Left lung (tissue), 10 donors: ENCODE data around the gene NDUFS4. TPM values are rescaled to one million over a fixed set of nuclear protein-coding genes. Genes with fewer than 3 reads are reported as not detected.

Experiments used
- ATAC-seq: fragments of 200-7000 bp; cut with Tn5 transposase; one replicate; pipeline ENCODE4 v1.9.1; 2020; ENCODE audit warnings: moderate library complexity
- DNase-seq, 4 donors: peaks; one replicate each; pipeline ENCODE4 v3.0.0-alpha.2; 2013 to 2020
- H3K27ac ChIP-seq, 2 donors: fragments of 200-600 bp; sonication (generic) in 1 of 2; one replicate each; pipeline versions ENCODE4 v1.5.0 to v1.8.0; 2020 to 2021
- H3K27me3 ChIP-seq, 2 donors: fragments of 200-600 bp; sonication (generic) in 1 of 2; one replicate each; pipeline versions ENCODE4 v1.5.0 to v1.8.0; 2020 to 2021
- H3K36me3 ChIP-seq, 2 donors: fragments of 200-600 bp; sonication (generic) in 1 of 2; one replicate each; pipeline versions ENCODE4 v1.5.0 to v1.8.0; 2020 to 2021
- H3K4me1 ChIP-seq, 2 donors: fragments of 200-600 bp; one replicate each; pipeline ENCODE4 v1.8.0; 2021
- H3K4me3 ChIP-seq, 2 donors: fragments of 200-600 bp; sonication (generic) in 1 of 2; one replicate each; pipeline versions ENCODE4 v1.5.0 to v1.8.0; 2020 to 2021; ENCODE audit warnings: mild to moderate bottlenecking in 1 of 2
- H3K9me3 ChIP-seq, 2 donors: fragments of 200-600 bp; sonication (generic) in 1 of 2; one replicate each; pipeline versions ENCODE4 v1.5.0 to v1.8.0; 2020 to 2021
- intact Hi-C, 2 donors: fragments of 100-400 bp; cut with DNase I; formaldehyde crosslinking; loops; one replicate each; pipeline versions ENCODE4 v1.11.2 to v1.14.2; 2022
- polyA plus RNA-seq, 6 donors: library from polyadenylated mRNA; unstranded; fragments of 120-200 nt; gene quantifications; one replicate each; pipeline ENCODE4 v1.2.1, GENCODE V29; 2013; ENCODE audit not compliant: insufficient read length in 6 of 6
- total RNA-seq, 2 donors: library from RNA; stranded (reverse); fragmentation: NEBNext Ultra II Directional; extraction: Animal tissue kit (Norgen Biotek cat#: 25700); gene quantifications; one replicate each; pipeline ENCODE4 v1.2.1, GENCODE V29; 2021
- TF ChIP-seq, protein P1 (sequence below), 2 donors: fragments of 200-600 bp; sonication (generic) in 1 of 2; IDR thresholded peaks; one replicate each; pipeline versions ENCODE4 v1.5.0 to v1.8.0; 2021; ENCODE audit warnings: antibody characterized with exemption in 2 of 2
- donor health status: DM: no; HTN: yes; CAD: no.
- donor health status: DM: no; HTN: no; CAD: no.

Gene NDUFS4
- total and polyA plus RNA-seq, 8 donors, result 52.3 to 109 (median 97.8) TPM

GRCh38 chr5:53568871-53569270 lies 8.4 kb downstream of the NDUFS4 start:
- H3K4me1 ChIP-seq, result peaks cover 0 to 16% of the 10 kb centered on the region in 2 donors
- ATAC-seq, result no peak
- intact Hi-C loops, result no loop called here
- peak overlapping the region in 1 of 2 donors; percentile 10 for H3K27ac ChIP-seq
- no peaks in the 10 kb centered on the region for H3K36me3 ChIP-seq
- TF ChIP-seq, protein P1, sequence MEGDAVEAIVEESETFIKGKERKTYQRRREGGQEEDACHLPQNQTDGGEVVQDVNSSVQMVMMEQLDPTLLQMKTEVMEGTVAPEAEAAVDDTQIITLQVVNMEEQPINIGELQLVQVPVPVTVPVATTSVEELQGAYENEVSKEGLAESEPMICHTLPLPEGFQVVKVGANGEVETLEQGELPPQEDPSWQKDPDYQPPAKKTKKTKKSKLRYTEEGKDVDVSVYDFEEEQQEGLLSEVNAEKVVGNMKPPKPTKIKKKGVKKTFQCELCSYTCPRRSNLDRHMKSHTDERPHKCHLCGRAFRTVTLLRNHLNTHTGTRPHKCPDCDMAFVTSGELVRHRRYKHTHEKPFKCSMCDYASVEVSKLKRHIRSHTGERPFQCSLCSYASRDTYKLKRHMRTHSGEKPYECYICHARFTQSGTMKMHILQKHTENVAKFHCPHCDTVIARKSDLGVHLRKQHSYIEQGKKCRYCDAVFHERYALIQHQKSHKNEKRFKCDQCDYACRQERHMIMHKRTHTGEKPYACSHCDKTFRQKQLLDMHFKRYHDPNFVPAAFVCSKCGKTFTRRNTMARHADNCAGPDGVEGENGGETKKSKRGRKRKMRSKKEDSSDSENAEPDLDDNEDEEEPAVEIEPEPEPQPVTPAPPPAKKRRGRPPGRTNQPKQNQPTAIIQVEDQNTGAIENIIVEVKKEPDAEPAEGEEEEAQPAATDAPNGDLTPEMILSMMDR (IDR thresholded peaks at IDR 0.05), result no peak
- H3K27me3 ChIP-seq, result no peaks in the 10 kb centered on the region
- peak in 1 of 4 donors; percentile 5 for DNase-seq
- no peak overlapping the region for H3K4me3 ChIP-seq
- no peaks in the 10 kb centered on the region for H3K9me3 ChIP-seq

DNA sequence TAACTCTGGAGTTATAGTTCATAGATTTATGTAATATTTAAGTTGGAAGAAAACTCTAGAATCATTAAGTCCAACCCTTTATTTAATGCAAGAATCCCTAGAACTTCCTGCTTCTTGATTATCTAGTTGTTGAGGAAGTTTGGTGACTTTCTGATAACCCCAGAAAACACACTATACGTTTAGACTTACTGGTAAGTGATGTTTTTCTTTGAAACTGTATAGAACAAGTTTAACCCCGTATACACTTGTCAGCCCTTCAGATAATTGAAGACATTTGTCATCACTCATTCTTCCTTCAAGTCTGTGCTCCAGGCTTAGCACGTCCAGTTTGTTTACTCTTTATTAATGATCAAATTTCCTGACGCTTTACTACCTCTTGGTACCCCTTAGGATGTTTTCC lies 9.0 kb downstream of the NDUFS4 start:
- Histone ChIP-seq H3K27ac (peak overlapping the region in 1 of 2 donors; percentile 10), H3K36me3 (no peaks in the 10 kb centered on the region), H3K4me3 (no peak overlapping the region), H3K4me1 (peaks cover 0 to 11% of the 10 kb centered on the region in 2 donors), H3K9me3 (no peaks in the 10 kb centered on the region), H3K27me3 (no peaks in the 10 kb centered on the region)
- TF ChIP-seq, protein P1 (IDR thresholded peaks at IDR 0.05), result no peak
- intact Hi-C loops, result no loop called here
- ATAC-seq (no peak), DNase-seq (no peak)

GRCh38 chr5:53571403-53571802 lies 11.0 kb downstream of the NDUFS4 start:
- DNase-seq, result no peak
- H3K4me3 ChIP-seq, result no peak overlapping the region
- intact Hi-C loops, result no loop called here
- peaks cover 0 to 11% of the 10 kb centered on the region in 2 donors for H3K4me1 ChIP-seq
- ATAC-seq, result no peak
- no peak overlapping the region for H3K27ac ChIP-seq
- no peaks in the 10 kb centered on the region for H3K27me3 ChIP-seq
- TF ChIP-seq, protein P1 (IDR thresholded peaks at IDR 0.05), result no peak
- no peaks in the 10 kb centered on the region for H3K36me3 ChIP-seq
- no peaks in the 10 kb centered on the region for H3K9me3 ChIP-seq

DNA sequence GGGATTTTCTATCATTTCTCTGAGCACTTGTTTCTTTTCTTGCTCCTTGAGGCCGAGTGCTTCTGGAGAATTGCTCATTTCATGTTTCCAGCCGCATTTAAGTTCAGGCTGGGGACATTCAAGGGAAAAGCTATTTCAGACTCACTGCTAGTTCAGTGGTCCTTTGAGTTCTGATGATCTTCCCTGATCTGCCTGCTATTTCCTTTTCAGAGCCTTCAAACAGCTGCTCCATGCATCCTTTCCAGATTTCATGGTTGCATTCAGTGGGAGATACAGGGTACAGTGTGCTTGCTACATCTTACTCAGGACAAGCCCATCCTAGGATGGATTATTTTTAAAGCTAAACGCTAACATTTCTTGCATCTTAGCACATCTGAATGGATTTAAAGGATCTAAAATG lies 14.7 kb downstream of the NDUFS4 start:
- Histone ChIP-seq H3K27me3 (no peaks in the 10 kb centered on the region), H3K36me3 (no peaks in the 10 kb centered on the region), H3K4me1 (no peaks in the 10 kb centered on the region), H3K27ac (no peak overlapping the region), H3K9me3 (no peaks in the 10 kb centered on the region), H3K4me3 (no peak overlapping the region)
- ATAC-seq, result no peak
- TF ChIP-seq, protein P1 (IDR thresholded peaks at IDR 0.05), result no peak
- intact Hi-C loops, result no loop called here
- DNase-seq, result no peak

- Histone ChIP-seq H3K36me3 (no peaks in the 10 kb centered on the region), H3K27ac (no peak overlapping the region), H3K9me3 (no peaks in the 10 kb centered on the region), H3K4me3 (no peak overlapping the region), H3K27me3 (no peaks in the 10 kb centered on the region), H3K4me1 (peaks cover 0 to 1% of the 10 kb centered on the region in 2 donors)
- ATAC-seq (no peak), DNase-seq (no peak)
- TF ChIP-seq, protein P1 (IDR thresholded peaks at IDR 0.05), result no peak
- intact Hi-C loops, result no loop called here
Observed at GRCh38 chr5:53575831-53576230, 15.4 kb downstream of the NDUFS4 start.
